Measurements from ENCODE around the gene CDH23.
"Not testable (repeated sequence)": the region's sequence is repeated elsewhere in the genome, so short reads cannot be mapped to it uniquely, and the experiment has no call there.

The CDH23 gene

GRCh38 chr10:71582506-71583475, 186.1 kb downstream of the CDH23 start:
- no peak for DNase-seq (ENCODE audit: low spot score)

DNA sequence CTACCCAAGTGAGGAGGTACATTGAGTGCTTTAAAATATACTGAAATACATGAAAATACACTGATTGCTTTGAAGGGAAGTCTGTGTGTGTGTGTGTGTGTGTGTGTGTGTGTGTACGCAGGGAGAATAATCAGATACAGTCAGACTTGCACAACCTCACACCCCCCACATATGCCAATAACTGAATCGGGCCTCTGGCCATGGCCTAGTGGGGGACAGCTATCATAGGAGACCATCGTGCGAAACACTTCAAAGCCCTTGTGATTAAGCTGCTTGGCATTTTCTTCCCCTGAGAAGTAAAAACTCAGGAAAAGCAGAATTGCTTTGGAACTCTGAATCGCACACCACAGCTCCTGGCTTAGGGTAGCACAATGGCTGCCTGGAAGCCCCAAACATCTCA, 187.7 kb downstream of the CDH23 start:
- DNase-seq (ENCODE audit: low spot score), result no peak

GRCh38 chr10:71584902-71585563, 188.3 kb downstream of the CDH23 start:
- no peak for DNase-seq (ENCODE audit: low spot score)

DNA sequence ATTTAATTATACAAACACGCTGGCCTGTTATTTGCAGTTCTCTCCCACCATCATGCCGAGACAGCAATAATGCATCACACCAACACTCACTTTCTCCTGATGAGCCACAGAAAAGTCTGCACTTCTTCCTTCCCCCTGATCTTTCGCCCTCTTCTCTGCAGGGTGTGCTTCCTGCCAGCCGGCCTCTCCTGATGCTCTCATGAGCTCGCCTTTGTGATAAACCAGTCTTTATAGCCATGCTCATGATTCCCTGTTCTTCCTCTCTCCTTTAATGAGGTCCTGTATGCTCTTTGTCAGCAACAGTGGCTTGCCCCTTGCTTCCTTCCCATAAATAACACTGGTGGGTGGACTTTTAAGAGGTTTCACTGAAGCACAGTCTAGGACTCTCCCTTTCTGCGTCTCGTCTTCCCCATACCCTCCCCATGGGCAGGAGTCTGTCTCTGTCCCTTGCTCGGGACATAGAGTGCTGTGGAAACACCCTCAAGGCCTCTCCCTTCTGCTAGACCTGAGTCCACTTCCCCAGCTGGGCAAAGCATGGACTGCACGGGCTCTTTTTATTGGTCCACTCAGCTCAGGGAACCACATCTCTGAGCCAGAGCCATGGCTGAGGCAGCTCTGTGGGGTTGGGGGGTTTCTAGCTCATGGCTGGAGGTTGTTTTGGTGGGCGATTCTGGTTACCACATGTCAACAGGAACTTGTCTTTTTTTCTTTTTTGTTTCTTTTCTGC, 189.0 kb downstream of the CDH23 start:
- no peak for DNase-seq (ENCODE audit: low spot score)

DNA sequence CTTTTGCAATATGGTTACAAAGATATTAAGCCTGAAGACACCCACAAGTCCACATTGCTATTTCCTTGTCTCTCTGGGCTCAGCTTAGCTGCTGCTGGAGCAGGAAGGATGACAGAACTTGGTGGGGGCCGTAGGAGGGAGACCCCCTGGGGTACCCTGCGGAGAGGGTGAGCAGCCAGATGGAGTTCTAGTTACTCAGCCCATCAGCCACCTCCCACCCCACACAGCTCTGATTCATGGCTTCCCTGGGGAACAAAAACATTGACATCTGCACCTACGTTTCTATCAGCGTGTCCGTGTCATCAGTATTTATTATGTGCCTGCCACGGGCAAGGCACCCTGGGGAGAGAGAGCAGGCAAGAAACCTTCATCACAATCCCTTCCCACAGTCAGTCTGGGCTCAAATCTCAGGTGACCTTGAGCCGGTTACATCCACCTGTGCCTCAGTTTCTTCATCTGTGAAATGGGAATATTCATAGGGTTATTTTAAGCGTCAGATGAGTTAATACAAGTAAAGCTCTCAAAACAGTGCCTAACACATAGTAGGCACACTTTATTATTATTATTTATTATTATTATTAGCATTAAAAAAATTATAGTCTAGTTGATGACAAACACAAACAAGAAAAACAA, 191.3 kb downstream of the CDH23 start:
- no peak for DNase-seq (ENCODE audit: low spot score)

GRCh38 chr10:71588685-71589084, 192.0 kb downstream of the CDH23 start:
- no peak for DNase-seq (ENCODE audit: low spot score)

DNA sequence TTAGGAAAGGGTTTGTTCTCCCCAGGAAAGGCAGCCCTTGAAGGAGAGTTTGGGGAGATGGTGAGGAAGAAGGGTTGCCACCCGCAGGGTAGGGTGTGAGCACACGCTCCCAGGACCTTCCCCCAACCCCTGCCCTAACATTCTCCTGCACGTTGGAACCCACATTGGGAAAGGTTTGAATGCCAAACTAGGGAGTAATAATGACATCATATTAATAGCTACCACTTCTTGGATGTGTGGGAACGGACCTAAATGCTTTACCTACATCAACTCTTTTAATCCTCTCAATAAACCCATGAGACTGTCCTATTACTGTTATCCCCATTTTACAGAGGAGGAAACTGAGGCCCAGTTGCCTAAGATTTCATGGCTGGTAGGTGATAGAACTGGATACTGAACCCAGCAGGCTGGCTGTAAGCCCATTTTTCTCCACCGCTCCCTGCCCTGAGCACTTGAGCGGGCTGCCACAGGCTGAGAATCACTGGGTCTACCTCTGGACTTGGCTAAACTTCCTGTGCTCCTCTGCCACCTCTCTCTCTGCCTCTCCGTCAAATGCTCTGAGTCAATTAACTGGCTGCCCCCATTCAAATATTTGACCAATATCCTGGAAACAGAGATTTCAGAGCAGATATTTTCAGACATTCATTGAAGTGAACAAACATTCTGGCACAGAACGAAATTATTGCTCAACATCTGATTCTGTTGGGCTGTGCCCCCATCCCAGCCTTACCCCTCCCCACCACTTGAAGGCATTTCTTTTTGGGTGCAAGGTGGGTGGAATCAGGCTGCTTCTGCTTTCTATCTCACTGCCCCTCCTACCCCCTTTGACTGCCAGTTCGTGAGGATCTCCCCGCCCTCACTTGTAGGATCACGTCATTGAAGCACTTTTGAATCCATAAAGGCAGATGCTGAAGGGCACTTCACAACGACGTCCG, 193.2 kb downstream of the CDH23 start:
- DNase-seq (ENCODE audit: low spot score), result no peak

GRCh38 chr10:71590781-71591350, 194.1 kb downstream of the CDH23 start:
- no peak for DNase-seq (ENCODE audit: low spot score)

- DNase-seq (ENCODE audit: low spot score), result no peak
These were observed 198.3 kb downstream of the CDH23 start for GRCh38 chr10:71594934-71595571.

DNA sequence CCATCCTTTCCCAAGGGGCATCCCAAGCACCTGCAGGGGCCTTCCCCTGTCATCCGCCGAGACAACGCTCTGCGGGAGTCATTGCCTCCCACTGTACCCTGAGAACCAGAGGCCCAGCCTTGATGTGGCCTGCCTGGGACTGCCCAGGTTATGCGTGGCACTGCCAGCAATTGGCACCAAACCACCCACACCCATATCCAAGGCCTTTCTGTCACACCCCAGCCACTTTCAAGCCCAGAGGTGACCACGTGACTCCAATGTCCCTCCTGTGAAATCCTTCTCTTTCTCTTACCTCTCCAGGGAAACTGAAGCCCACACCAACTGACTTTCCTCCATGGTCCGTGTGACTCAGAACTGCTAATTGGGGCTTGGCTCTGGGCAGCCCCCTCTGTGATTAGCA, 198.9 kb downstream of the CDH23 start:
- DNase-seq (ENCODE audit: low spot score), result no peak

DNA sequence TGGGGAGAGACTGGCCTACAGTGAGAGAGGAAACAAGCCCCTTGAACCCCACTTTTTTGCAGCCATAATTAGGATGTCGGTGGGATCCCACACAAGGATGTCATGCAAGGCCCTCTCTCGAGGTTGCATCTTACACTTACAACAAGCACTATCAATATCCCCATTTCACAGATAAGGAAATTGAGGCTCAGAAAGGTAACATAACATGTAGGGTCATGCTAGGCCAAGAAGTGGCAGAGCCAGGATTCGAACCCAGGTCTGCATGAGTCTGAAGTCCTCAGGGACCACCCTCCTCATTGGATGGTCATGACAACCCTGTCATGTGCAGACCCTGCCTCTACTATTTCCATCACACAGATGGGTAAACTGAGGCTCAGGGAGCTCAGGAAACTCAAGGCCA, 199.4 kb downstream of the CDH23 start:
- no peak for DNase-seq (ENCODE audit: low spot score)

- DNase-seq (ENCODE audit: low spot score), result no peak
These were observed 200.0 kb downstream of the CDH23 start for GRCh38 chr10:71596759-71597158.

GRCh38 chr10:71597821-71598498, 201.2 kb downstream of the CDH23 start:
- peak; percentile 82 for DNase-seq (ENCODE audit: low spot score)

DNA sequence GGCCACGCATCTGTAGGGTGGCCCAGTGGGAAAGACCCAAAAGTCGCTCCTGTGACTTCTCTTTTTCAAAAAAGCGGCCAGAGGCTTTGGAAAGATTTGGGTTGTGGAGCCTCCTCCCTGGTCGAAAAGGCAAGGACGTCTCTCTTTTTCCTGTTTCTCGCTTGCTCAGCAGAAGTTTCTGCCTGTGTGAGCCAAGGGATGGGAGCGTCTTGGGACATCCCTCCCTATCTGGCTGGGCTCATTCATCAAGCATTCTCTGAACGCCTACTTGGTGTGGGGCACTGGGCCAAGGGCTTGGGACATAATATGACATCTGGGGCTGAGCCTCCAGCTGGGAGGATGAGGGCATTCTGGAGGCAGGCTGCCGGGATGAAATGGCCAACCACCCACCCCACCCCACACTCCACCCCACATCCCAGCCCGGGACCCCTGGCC, 201.9 kb downstream of the CDH23 start:
- DNase-seq (ENCODE audit: low spot score), result peak; percentile 92

GRCh38 chr10:71599518-71599917, 202.8 kb downstream of the CDH23 start:
- no peak for DNase-seq (ENCODE audit: low spot score)

GRCh38 chr10:71600242-71600641, 203.5 kb downstream of the CDH23 start:
- not testable (repeated sequence) for DNase-seq (ENCODE audit: low spot score)

- DNase-seq (ENCODE audit: low spot score), result no peak
These were observed 204.1 kb downstream of the CDH23 start for GRCh38 chr10:71600849-71601248.

GRCh38 chr10:71601273-71601672, 204.6 kb downstream of the CDH23 start:
- no peak for DNase-seq (ENCODE audit: low spot score)

GRCh38 chr10:71603150-71603549, 206.4 kb downstream of the CDH23 start:
- no peak for DNase-seq (ENCODE audit: low spot score)

Measured in putamen (tissue), 1 donor.